Endodermal cell (in vitro differentiated cells): ENCODE results near the gene CYBRD1. TPM values are rescaled to one million over a fixed set of nuclear protein-coding genes. Genes with fewer than 3 reads are reported as not detected.

Experiments
- DNase-seq: peaks from one replicate; pipeline ENCODE4 v3.0.0-alpha.2; 2017
- H3K27ac ChIP-seq: 2 replicates; pipeline ENCODE4 v1.5.1; 2013; ENCODE audit warnings: mild to moderate bottlenecking, low read depth, low read length, moderate library complexity
- H3K27me3 ChIP-seq: 2 replicates; pipeline ENCODE4 v1.6.1; 2013; ENCODE audit warnings: mild to moderate bottlenecking, low read length, moderate library complexity; ENCODE audit not compliant: insufficient read depth, control insufficient read depth, poor library complexity, severe bottlenecking
- H3K36me3 ChIP-seq: 2 replicates; pipeline ENCODE4 v1.7.0; 2013; ENCODE audit warnings: mild to moderate bottlenecking, low read length, moderate library complexity; ENCODE audit not compliant: control insufficient read depth, insufficient read depth
- H3K4me1 ChIP-seq: one replicate; pipeline ENCODE4 v1.7.0; 2013; ENCODE audit warnings: low read length; ENCODE audit not compliant: control insufficient read depth, insufficient read depth
- H3K4me3 ChIP-seq: 2 replicates; pipeline ENCODE4 v1.5.1; 2013; ENCODE audit warnings: mild to moderate bottlenecking, low read length, moderate library complexity
- H3K9ac ChIP-seq: 2 replicates; pipeline ENCODE4 v1.6.1; 2013; ENCODE audit warnings: mild to moderate bottlenecking, low read length, moderate library complexity; ENCODE audit not compliant: poor library complexity, severe bottlenecking; ENCODE audit errors: extremely low read depth
- H3K9me3 ChIP-seq: 2 replicates; pipeline ENCODE4 v1.6.1; 2013; ENCODE audit warnings: mild to moderate bottlenecking, low read length, moderate library complexity; ENCODE audit not compliant: control insufficient read depth
- H3K27ac Mint-ChIP-seq: 2 replicates; pipeline ENCODE4 v1.8.0; 2020; ENCODE audit warnings: mixed read lengths
- H3K27me3 Mint-ChIP-seq: 2 replicates; pipeline ENCODE4 v1.8.0; 2021; ENCODE audit warnings: mild to moderate bottlenecking, mixed read lengths; ENCODE audit not compliant: insufficient read depth
- H3K36me3 Mint-ChIP-seq: 2 replicates; pipeline ENCODE4 v1.8.0; 2020; ENCODE audit warnings: low read depth, mixed read lengths
- H3K4me1 Mint-ChIP-seq: 2 replicates; pipeline ENCODE4 v1.8.0; 2020; ENCODE audit warnings: mixed read lengths
- H3K4me3 Mint-ChIP-seq: 2 replicates; pipeline ENCODE4 v1.8.0; 2020; ENCODE audit warnings: mild to moderate bottlenecking, moderate library complexity, mixed read lengths
- H3K9me3 Mint-ChIP-seq: 2 replicates; pipeline ENCODE4 v1.8.0; 2020; ENCODE audit warnings: mild to moderate bottlenecking, mixed read lengths
- CTCF ChIP-seq: fragments of 200-600 bp; sonication (generic); conservative IDR thresholded peaks from 2 replicates; pipeline ENCODE4 v1.5.0; 2021; ENCODE audit warnings: antibody characterized with exemption, mild to moderate bottlenecking
- WGBS, 2 experiments: methylation state at CpG; one replicate each; pipeline versions ENCODE4 v1.1.5 to v1.1.7; 2013; ENCODE audit warnings: missing lambda C conversion rate in 2 of 2, mixed read lengths in 1 of 2; ENCODE audit not compliant: insufficient coverage in 1 of 2, insufficient read length in 1 of 2; 5-methylcytosine and 5-hydroxymethylcytosine counted together
- total RNA-seq, 2 donors: library from RNA; stranded (reverse); fragmentation: NEBNext Ultra II Directional in 1 of 2; extraction: Animal tissue kit (Norgen Biotek cat#: 25700) in 1 of 2; gene quantifications; 2 replicates in 1 of 2; 3 replicates in 1 of 2; pipeline ENCODE4 v1.2.1, GENCODE V29; 2021

The CYBRD1 gene
- total RNA-seq, 2 donors from 2014 or later = 3.3 to 4.7 TPM

DNA sequence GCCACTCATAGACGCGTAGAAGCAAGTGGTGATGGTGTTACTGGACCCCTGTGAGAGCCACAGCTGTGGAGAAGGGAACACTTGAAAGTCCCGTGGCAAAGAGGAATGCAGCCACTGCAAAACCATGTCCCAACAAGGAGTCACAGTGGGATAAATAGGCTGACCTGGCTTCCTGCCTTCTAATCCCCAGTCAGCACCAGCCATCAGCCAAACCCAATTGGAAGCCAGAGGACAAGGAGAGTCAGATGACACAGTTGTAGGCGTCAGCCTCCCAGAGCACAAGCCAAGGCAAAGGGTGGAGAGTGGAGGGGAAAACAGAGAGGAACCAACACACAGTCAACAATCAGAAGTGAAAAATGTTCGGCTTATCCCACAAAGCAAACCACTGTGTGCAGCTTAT, 5.5 kb upstream of the CYBRD1 start:
- Histone ChIP-seq H3K9me3 (peaks cover 5% of the 10 kb centered on the region), H3K4me3 (no peak overlapping the region), H3K9ac (no peak overlapping the region), H3K4me1 (no peaks in the 10 kb centered on the region), H3K36me3 (no peaks in the 10 kb centered on the region), H3K27me3 (peaks cover 8% of the 10 kb centered on the region), H3K27ac (no peak overlapping the region)
- 93 to 94% methylated on average over 5 of the region's 5 CpGs for WGBS, 2 experiments
- H3K4me3 Mint-ChIP-seq = no peak overlapping the region
- no peaks in the 10 kb centered on the region for H3K9me3 Mint-ChIP-seq
- peaks cover 31% of the 10 kb centered on the region for H3K27me3 Mint-ChIP-seq
- no peak for DNase-seq
- H3K36me3 Mint-ChIP-seq = no peaks in the 10 kb centered on the region
- peaks cover 15% of the 10 kb centered on the region for H3K4me1 Mint-ChIP-seq
- no peak for TF ChIP-seq CTCF
- H3K27ac Mint-ChIP-seq = no peak overlapping the region

GRCh38 chr2:171520471-171520870, 1.8 kb upstream of the CYBRD1 start:
- H3K4me3 Mint-ChIP-seq = no peak overlapping the region

GRCh38 chr2:171521361-171522051, 768 bp upstream of the CYBRD1 start:
- H3K27ac Mint-ChIP-seq = peak overlapping the region; percentile 58
- no peaks in the 10 kb centered on the region for H3K9me3 Mint-ChIP-seq
- peak overlapping the region; percentile 83 for H3K4me3 ChIP-seq
- H3K36me3 Mint-ChIP-seq = no peaks in the 10 kb centered on the region
- WGBS, 2 experiments = 88 to 93% methylated on average over 5 of the region's 5 CpGs
- peak overlapping the region; percentile 85 for H3K4me3 Mint-ChIP-seq
- H3K4me1 Mint-ChIP-seq = peaks cover 18% of the 10 kb centered on the region
- TF ChIP-seq CTCF = no peak
- H3K27me3 Mint-ChIP-seq = peaks cover 41% of the 10 kb centered on the region
- no peak for DNase-seq
- no peak overlapping the region for H3K27ac ChIP-seq
- H3K9ac ChIP-seq = no peak overlapping the region
- H3K36me3 ChIP-seq = no peaks in the 10 kb centered on the region
- no peaks in the 10 kb centered on the region for H3K9me3 ChIP-seq
- no peaks in the 10 kb centered on the region for H3K4me1 ChIP-seq
- H3K27me3 ChIP-seq = peaks cover 33% of the 10 kb centered on the region

More at GRCh38 chr2:171520471-171520870, 1.8 kb upstream of the CYBRD1 start:
- no peak for DNase-seq
- Mint-ChIP-seq H3K4me1 (peaks cover 18% of the 10 kb centered on the region), H3K9me3 (no peaks in the 10 kb centered on the region), H3K27ac (no peak overlapping the region), H3K27me3 (peaks cover 44% of the 10 kb centered on the region), H3K36me3 (no peaks in the 10 kb centered on the region)
- H3K27ac ChIP-seq = no peak overlapping the region
- H3K9me3 ChIP-seq = no peaks in the 10 kb centered on the region
- no peaks in the 10 kb centered on the region for H3K36me3 ChIP-seq
- H3K9ac ChIP-seq = no peak overlapping the region
- H3K4me1 ChIP-seq = no peaks in the 10 kb centered on the region
- 89 to 90% methylated on average over 4 to 5 of the region's 5 CpGs for WGBS, 2 experiments
- H3K27me3 ChIP-seq = peaks cover 31% of the 10 kb centered on the region
- TF ChIP-seq CTCF = no peak
- no peak overlapping the region for H3K4me3 ChIP-seq
